Stimulated activated CD4-positive, alpha-beta T cell treated with anti-CD3 and anti-CD28 coated beads, Interleukin-15, amount 100 ng/mL, for 24 hours (primary cell): ENCODE data around the gene AGAP1.

ENCODE experiments used
- DNase-seq: peaks from one replicate; pipeline ENCODE4 v3.0.0-alpha.2; 2020

The AGAP1 gene

GRCh38 chr2:235572592-235572991 lies 78.7 kb downstream of the AGAP1 start:
- DNase-seq = no peak

- DNase-seq = no peak
These were observed 79.7 kb downstream of the AGAP1 start for GRCh38 chr2:235573331-235574221.

- no peak for DNase-seq
These were observed 81.6 kb downstream of the AGAP1 start for GRCh38 chr2:235575431-235575830.

GRCh38 chr2:235575904-235576303 lies 82.1 kb downstream of the AGAP1 start:
- DNase-seq = no peak

- no peak for DNase-seq
These were observed 82.6 kb downstream of the AGAP1 start for GRCh38 chr2:235576337-235576910.

GRCh38 chr2:235577404-235578330 lies 83.8 kb downstream of the AGAP1 start:
- no peak for DNase-seq

GRCh38 chr2:235579128-235579527 lies 85.3 kb downstream of the AGAP1 start:
- no peak for DNase-seq

GRCh38 chr2:235580426-235581157 lies 86.7 kb downstream of the AGAP1 start:
- DNase-seq = no peak

GRCh38 chr2:235582081-235582686 lies 88.3 kb downstream of the AGAP1 start:
- no peak for DNase-seq

- DNase-seq = no peak
These were observed 88.9 kb downstream of the AGAP1 start for GRCh38 chr2:235582729-235583128.

- no peak for DNase-seq
These were observed 89.3 kb downstream of the AGAP1 start for GRCh38 chr2:235583144-235583543.

- DNase-seq = no peak
These were observed 90.2 kb downstream of the AGAP1 start for GRCh38 chr2:235583925-235584637.

GRCh38 chr2:235584638-235585007 lies 90.8 kb downstream of the AGAP1 start:
- DNase-seq = no peak

- DNase-seq = no peak
These were observed 93.4 kb downstream of the AGAP1 start for GRCh38 chr2:235587202-235587601.

- DNase-seq = no peak
These were observed 94.9 kb downstream of the AGAP1 start for GRCh38 chr2:235588750-235589149.

GRCh38 chr2:235591231-235591730 lies 97.4 kb downstream of the AGAP1 start:
- DNase-seq = no peak

- DNase-seq = no peak
These were observed 98.1 kb downstream of the AGAP1 start for GRCh38 chr2:235591921-235592320.

GRCh38 chr2:235592430-235592829 lies 98.6 kb downstream of the AGAP1 start:
- DNase-seq = no peak

- no peak for DNase-seq
These were observed 99.0 kb downstream of the AGAP1 start for GRCh38 chr2:235592836-235593235.

GRCh38 chr2:235594041-235594440 lies 100.2 kb downstream of the AGAP1 start:
- DNase-seq = no peak

- DNase-seq = no peak
These were observed 101.1 kb downstream of the AGAP1 start for GRCh38 chr2:235594964-235595363.
